Ureter (tissue), 1 donor: ENCODE results near the gene PPP1R11. TPM values are rescaled to one million over a fixed set of nuclear protein-coding genes. Genes with fewer than 3 reads are reported as not detected.

ENCODE experiments used
- total RNA-seq: library from RNA; stranded (reverse); gene quantifications from one replicate; pipeline ENCODE4 v1.2.4, GENCODE V29; 2023
- donor health status: DM: yes; HTN: yes; CAD: no.

The PPP1R11 gene
- total RNA-seq, 1 donor from 2014 or later: 76.0 TPM

Other genes starting within 250 kb of the PPP1R11 start
- not detected for gene HLA-G, start 239.4 kb upstream of the PPP1R11 start, total RNA-seq
- 304 TPM for gene HLA-A, start 124.7 kb upstream of the PPP1R11 start, total RNA-seq
- 33.2 TPM for gene POLR1H, start 5.9 kb upstream of the PPP1R11 start, total RNA-seq
- 0.65 TPM for gene RNF39, start 8.6 kb downstream of the PPP1R11 start, total RNA-seq
- 0.78 TPM for gene TRIM31, start 45.9 kb downstream of the PPP1R11 start, total RNA-seq
- gene TRIM40, start 68.9 kb downstream of the PPP1R11 start, total RNA-seq: not detected
- gene TRIM10, start 94.0 kb downstream of the PPP1R11 start, total RNA-seq: not detected
- gene TRIM15, start 96.3 kb downstream of the PPP1R11 start, total RNA-seq: not detected
- 61.4 TPM for gene TRIM26, start 146.2 kb downstream of the PPP1R11 start, total RNA-seq